Fibroblast of lung (primary cell): ENCODE data around the gene DNAAF1. TPM values are rescaled to one million over a fixed set of nuclear protein-coding genes. Genes with fewer than 3 reads are reported as not detected.

Experiments used
- DNase-seq, 2 donors: peaks; one replicate each; pipeline versions ENCODE4 v3.0.0 to v3.0.0-alpha.2; 2010; ENCODE audit warnings: low read depth in 2 of 2
- H2AFZ ChIP-seq: 2 replicates; pipeline ENCODE4 v1.5.1; 2012; ENCODE audit warnings: low read length, control low read depth, inconsistent platforms
- H3K27ac ChIP-seq: 2 replicates; pipeline ENCODE4 v1.5.1; 2011; ENCODE audit warnings: low read length, control low read depth; ENCODE audit not compliant: insufficient read depth
- H3K27me3 ChIP-seq: 2 replicates; pipeline ENCODE4 v1.5.1; 2011; ENCODE audit warnings: mild to moderate bottlenecking, low read length; ENCODE audit not compliant: control insufficient read depth, insufficient read depth
- H3K36me3 ChIP-seq: 2 replicates; pipeline ENCODE4 v1.5.1; 2011; ENCODE audit warnings: low read length; ENCODE audit not compliant: control insufficient read depth, insufficient read depth
- H3K4me1 ChIP-seq: 2 replicates; pipeline ENCODE4 v1.5.1; 2011; ENCODE audit warnings: low read length; ENCODE audit not compliant: control insufficient read depth, insufficient read depth; ENCODE audit errors: extremely low read depth
- H3K4me2 ChIP-seq: 2 replicates; pipeline ENCODE4 v1.5.1; 2011; ENCODE audit warnings: low read length, control low read depth; ENCODE audit not compliant: insufficient read depth; ENCODE audit errors: extremely low read depth
- H3K4me3 ChIP-seq, 4 experiments: fragments of 200-600 bp in 1 of 4; sonication (generic) in 1 of 4; replicated peaks in 1 of 4; 2 replicates each; pipeline ENCODE4 v1.5.1; 2011 to 2016; ENCODE audit warnings: low read length in 4 of 4, low read depth in 3 of 4, mild to moderate bottlenecking in 3 of 4, control low read depth in 2 of 4, inconsistent platforms in 1 of 4, mixed read lengths in 1 of 4; ENCODE audit not compliant: insufficient read depth in 1 of 4; ENCODE audit errors: control extremely low read depth in 1 of 4
- H3K79me2 ChIP-seq: 2 replicates; pipeline ENCODE4 v1.5.1; 2012; ENCODE audit warnings: mild to moderate bottlenecking, low read length, inconsistent platforms; ENCODE audit not compliant: control insufficient read depth, insufficient read depth
- H3K9ac ChIP-seq: 2 replicates; pipeline ENCODE4 v1.5.1; 2011; ENCODE audit warnings: mild to moderate bottlenecking, low read length, control low read depth; ENCODE audit not compliant: insufficient read depth
- H3K9me3 ChIP-seq: 2 replicates; pipeline ENCODE4 v1.5.1; 2012; ENCODE audit warnings: low read depth, low read length; ENCODE audit not compliant: control insufficient read depth, insufficient read depth
- H4K20me1 ChIP-seq: 2 replicates; pipeline ENCODE4 v1.5.1; 2011; ENCODE audit warnings: low read length; ENCODE audit not compliant: control insufficient read depth, insufficient read depth; ENCODE audit errors: extremely low read depth
- CTCF ChIP-seq, 2 donors: IDR thresholded peaks in 1 of 2; conservative IDR thresholded peaks in 1 of 2; 1 replicate in 1 of 2; 2 replicates in 1 of 2; pipeline ENCODE4 v1.5.1; 2011 to 2012; ENCODE audit warnings: low read length in 2 of 2, control low read depth in 1 of 2, inconsistent platforms in 1 of 2, low read depth in 1 of 2, mild to moderate bottlenecking in 1 of 2
- EZH2 ChIP-seq: IDR thresholded peaks from 2 replicates; pipeline ENCODE4 v1.5.1; 2012; ENCODE audit warnings: low read length, control low read depth, mild to moderate bottlenecking; ENCODE audit errors: missing control alignments
- polyA plus RNA-seq, 2 donors: library from polyadenylated mRNA; depleted of rRNA in 1 of 2; stranded (reverse) in 1 of 2; unstranded in 1 of 2; fragments of >200 nt; gene quantifications; 2 replicates each; pipeline ENCODE4 v1.2.1, GENCODE V29; 2011 to 2012; ENCODE audit warnings: missing spikeins in 1 of 2
- total RNA-seq: library from RNA; depleted of rRNA; stranded (reverse); fragments of >200 nt; gene quantifications from 2 replicates; pipeline ENCODE4 v1.2.1, GENCODE V29; 2014

DNAAF1 gene
- total and polyA plus RNA-seq, 2 donors (not counting 1 experiment from before 2014, with no cell fraction given): not detected

- no peak overlapping the region for H3K4me2 ChIP-seq
- H3K4me1 ChIP-seq: peaks cover 10% of the 10 kb centered on the region
- no peak overlapping the region for H3K4me3 ChIP-seq
- H3K27ac ChIP-seq: no peak overlapping the region
- no peaks in the 10 kb centered on the region for H3K9me3 ChIP-seq
- H3K79me2 ChIP-seq: no peaks in the 10 kb centered on the region
- no peak overlapping the region for H3K9ac ChIP-seq
- no peak for DNase-seq
- TF ChIP-seq CTCF (conservative IDR thresholded peaks at IDR 0.05 in 1 of 2, IDR thresholded peaks at IDR 0.05 in 1 of 2; ENCODE audit: low read depth in 1 of 2, low read length in 2 of 2) (no peak), EZH2 (no peak)
- no peaks in the 10 kb centered on the region for H4K20me1 ChIP-seq
- H3K36me3 ChIP-seq: no peaks in the 10 kb centered on the region
- no peaks in the 10 kb centered on the region for H3K27me3 ChIP-seq
- no peak overlapping the region for H2AFZ ChIP-seq
Observed at GRCh38 chr16:84226026-84226425, 80.9 kb downstream of the DNAAF1 start.

Other genes starting within 250 kb of the DNAAF1 start
- gene MLYCD, start 246.2 kb upstream of the DNAAF1 start, total RNA-seq: 3.3 and 3.8 TPM in 2 replicates
- gene MLYCD, start 246.2 kb upstream of the DNAAF1 start, polyA plus RNA-seq: 1.0 TPM in 2 replicates
- 3.6 and 6.6 TPM in 2 replicates for gene OSGIN1, start 192.1 kb upstream of the DNAAF1 start, total RNA-seq
- gene OSGIN1, start 192.1 kb upstream of the DNAAF1 start, polyA plus RNA-seq: 2.1 and 5.5 TPM in 2 replicates
- gene NECAB2, start 177.1 kb upstream of the DNAAF1 start, total RNA-seq: under 0.01 and 0.17 TPM in 2 replicates
- gene NECAB2, start 177.1 kb upstream of the DNAAF1 start, polyA plus RNA-seq: 0.03 and 0.41 TPM in 2 replicates
- gene SLC38A8, start 102.5 kb upstream of the DNAAF1 start, total RNA-seq: not detected in 2 replicates
- not detected in 2 replicates for gene SLC38A8, start 102.5 kb upstream of the DNAAF1 start, polyA plus RNA-seq
- gene MBTPS1, start 28.4 kb upstream of the DNAAF1 start, total RNA-seq: 96.0 and 109 TPM in 2 replicates
- gene MBTPS1, start 28.4 kb upstream of the DNAAF1 start, polyA plus RNA-seq: 65.9 and 80.3 TPM in 2 replicates
- gene HSDL1, start 131 bp upstream of the DNAAF1 start, total RNA-seq: 21.8 and 24.8 TPM in 2 replicates
- 18.3 and 23.6 TPM in 2 replicates for gene HSDL1, start 131 bp upstream of the DNAAF1 start, polyA plus RNA-seq
- 9.8 and 12.9 TPM in 2 replicates for gene TAF1C, start 41.7 kb downstream of the DNAAF1 start, total RNA-seq
- 9.3 and 15.9 TPM in 2 replicates for gene TAF1C, start 41.7 kb downstream of the DNAAF1 start, polyA plus RNA-seq
- gene ADAD2, start 45.8 kb downstream of the DNAAF1 start, total RNA-seq: not detected in 2 replicates
- gene ADAD2, start 45.8 kb downstream of the DNAAF1 start, polyA plus RNA-seq: not detected in 2 replicates
- not detected in 2 replicates for gene KCNG4, start 94.7 kb downstream of the DNAAF1 start, total RNA-seq
- gene KCNG4, start 94.7 kb downstream of the DNAAF1 start, polyA plus RNA-seq: not detected in 2 replicates
- 3.1 and 34.0 TPM in 2 replicates for gene WFDC1, start 149.6 kb downstream of the DNAAF1 start, total RNA-seq
- 4.7 and 32.1 TPM in 2 replicates for gene WFDC1, start 149.6 kb downstream of the DNAAF1 start, polyA plus RNA-seq
- not detected in 2 replicates for gene ATP2C2, start 223.2 kb downstream of the DNAAF1 start, total RNA-seq
- gene ATP2C2, start 223.2 kb downstream of the DNAAF1 start, polyA plus RNA-seq: not detected in 2 replicates